Measurements from ENCODE around the gene TTBK2.

TTBK2 gene

DNA sequence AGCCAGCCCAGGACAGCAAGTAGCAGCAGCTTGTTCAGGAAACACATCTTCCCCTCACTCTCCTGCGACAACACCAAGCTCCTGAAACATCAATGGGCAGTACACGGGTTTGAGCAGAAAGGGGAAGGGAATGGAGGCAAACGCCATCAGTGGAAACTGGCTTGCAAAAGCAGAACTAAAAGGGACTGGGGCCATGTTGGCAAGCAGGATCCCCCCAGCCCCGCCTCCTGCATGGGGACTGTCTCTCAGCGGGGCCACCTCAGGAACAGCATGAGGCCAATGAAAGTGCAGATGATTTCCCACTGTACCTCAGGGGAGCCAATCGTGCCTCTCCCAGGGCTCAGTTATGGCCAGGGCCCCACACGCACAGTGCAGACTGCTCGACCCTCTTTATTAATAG is 190.4 kb downstream of the TTBK2 start:
- in situ Hi-C loops (cut with HindIII; ENCODE audit: low sequenced_read_pairs), result no loop called here

DNA sequence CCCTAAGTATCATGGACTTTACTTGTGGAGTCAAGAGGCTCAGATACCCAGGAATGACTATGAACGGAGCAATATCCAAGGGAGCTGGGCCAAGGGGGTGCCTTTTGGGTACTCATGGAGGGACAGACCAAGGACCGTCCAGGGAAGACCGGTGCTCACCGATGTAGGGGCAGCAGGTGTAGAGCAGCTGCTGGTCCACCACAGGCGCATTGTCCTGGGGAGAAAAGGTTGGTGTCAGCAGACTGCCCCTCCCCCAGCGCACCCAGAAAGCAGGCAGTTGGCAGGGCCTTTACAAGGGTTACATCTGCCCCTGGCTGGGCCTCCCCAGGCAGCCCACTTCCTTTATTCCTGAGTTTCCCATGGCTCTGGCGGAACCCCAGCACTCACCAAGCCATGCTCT is 191.2 kb downstream of the TTBK2 start:
- in situ Hi-C loops (cut with HindIII; ENCODE audit: low sequenced_read_pairs), result no loop called here

DNA sequence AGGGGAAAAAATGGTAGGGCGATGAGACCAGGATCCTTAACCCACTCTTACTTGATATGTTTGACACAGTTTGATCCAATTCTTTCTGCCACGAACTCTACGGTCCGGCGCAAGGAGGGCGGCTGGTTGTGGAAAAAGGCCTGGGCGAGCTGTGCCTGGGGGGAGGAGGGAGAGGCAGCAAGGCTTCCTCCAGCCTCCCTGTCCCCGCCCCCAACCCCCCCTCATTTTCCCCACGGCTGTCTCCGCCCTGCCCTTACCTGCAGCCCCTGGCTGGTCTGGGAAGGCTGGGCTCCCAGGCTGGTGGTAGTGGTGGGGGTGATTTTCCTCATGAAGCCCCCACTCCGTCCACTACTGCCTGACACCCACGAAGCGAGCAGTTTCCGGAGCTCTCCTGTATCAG is 191.6 kb downstream of the TTBK2 start:
- in situ Hi-C loops (cut with HindIII; ENCODE audit: low sequenced_read_pairs), result no loop called here

DNA sequence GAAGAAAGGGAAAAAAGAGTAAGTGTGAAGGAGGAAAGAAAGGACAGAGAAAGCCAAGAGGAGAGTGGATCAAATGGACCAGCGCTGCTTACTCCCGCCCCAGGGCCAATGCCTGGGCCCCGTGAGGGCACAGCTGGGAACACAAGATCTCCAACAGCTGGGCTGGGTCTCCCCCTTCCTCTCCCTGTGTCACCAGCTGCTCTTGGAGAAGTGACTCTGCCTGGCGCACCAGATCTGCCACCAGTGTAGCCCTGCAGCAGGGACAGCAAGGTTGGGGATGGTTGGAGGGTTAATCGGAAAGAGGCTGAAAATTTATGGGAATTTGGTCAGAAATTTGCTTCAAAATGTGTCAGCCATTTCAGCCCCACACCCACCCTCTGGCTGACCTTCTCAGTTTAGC is 192.0 kb downstream of the TTBK2 start:
- in situ Hi-C loops (cut with HindIII; ENCODE audit: low sequenced_read_pairs), result no loop called here

DNA sequence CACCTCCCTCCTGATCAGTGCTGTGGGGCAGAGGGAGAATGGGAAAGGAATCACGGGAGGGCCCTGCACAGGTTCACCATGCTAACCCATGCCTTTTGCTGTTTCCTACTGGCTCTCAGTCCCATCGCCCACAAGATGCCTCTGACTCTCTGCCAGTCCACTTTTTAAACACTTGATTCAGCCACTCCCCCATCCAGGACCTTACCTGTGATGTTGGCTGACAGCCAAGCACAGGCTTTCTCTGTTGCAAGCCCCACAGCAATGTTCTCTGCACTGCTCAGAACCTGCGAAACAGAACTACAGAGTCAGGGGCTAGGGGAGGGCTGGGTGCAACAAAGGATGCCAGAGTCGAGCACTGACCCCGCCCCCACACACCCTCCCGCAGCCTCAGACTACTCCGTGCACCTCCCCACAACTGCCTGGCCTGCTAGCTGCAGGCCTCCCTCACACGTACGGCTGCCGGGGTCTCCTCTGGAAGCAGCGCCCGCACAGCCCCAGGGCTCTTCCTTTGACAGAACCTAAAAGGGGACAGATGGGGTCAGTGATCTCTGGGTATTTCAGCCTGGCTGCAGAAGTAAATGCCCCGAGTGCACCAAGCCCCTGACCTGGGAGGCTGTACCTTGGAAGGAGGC is 192.7 kb downstream of the TTBK2 start:
- in situ Hi-C loops (cut with HindIII; ENCODE audit: low sequenced_read_pairs), result no loop called here

DNA sequence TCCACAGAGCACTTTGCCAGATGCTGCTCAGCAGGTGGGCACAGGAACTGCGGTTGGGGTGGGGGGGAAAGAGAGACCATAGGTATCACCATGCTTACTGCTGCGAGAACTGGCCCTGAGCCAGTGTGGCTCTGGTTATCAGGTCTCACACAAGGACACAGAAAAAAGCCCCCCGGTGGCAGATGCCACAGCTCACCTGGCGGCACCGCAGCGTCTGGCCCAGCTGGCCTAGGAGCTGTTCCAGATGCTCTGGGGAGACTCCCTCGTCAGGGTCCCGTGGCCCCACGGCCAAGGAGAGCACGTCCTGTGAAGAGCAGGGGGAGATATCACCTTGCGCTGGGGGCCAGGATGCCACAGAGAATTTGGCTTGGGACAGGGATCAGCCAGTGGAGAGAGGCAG is 194.5 kb downstream of the TTBK2 start:
- in situ Hi-C loops (cut with HindIII; ENCODE audit: low sequenced_read_pairs), result no loop called here

DNA sequence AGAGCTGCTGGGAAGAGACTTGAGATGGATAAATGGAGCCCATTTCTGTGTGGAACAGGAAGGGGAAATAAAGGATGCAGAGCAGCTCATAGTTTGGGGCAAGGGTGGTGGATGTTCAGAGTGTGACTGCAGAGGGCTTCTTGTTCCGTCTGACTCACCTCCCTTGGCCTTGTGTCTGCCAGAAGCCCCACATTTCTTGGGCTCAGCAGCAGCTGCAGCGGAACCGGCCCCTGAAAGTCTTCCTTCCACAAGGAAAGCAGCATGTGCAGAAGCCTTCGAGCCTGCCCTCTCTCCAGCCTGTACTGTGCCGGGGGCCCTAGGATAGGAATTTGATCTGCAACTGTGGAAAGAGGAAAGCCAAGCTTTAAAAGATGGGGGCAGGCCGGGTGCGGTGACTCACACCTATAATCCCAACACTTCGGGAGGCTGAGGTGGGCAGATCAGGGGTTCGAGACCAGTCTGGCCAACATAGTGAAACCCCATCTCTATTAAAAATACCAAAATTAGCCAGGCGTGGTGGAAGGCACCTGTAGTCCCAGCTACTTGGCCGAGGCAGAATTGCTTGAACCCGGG is 195.2 kb downstream of the TTBK2 start:
- in situ Hi-C loops (cut with HindIII; ENCODE audit: low sequenced_read_pairs), result no loop called here

DNA sequence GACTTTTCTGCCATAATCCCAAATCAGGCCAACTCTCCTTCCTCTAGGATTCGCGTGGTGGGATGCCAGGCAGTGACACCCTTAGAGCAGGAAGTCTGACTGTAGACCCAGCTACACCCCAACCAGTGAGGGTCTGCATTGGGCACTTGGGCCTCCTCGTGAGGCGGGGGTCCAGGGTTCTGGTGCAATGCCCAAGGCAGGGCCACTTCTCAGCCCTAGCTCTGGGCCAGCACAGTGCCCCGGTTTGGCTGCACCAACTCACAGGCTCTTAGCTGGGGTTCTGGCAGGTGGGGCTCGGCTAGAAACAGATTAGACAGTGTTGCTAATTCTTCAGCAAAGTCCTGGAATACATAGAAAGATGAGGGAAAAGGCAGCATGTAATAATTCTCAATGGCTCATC is 196.3 kb downstream of the TTBK2 start:
- in situ Hi-C loops (cut with HindIII; ENCODE audit: low sequenced_read_pairs), result no loop called here

DNA sequence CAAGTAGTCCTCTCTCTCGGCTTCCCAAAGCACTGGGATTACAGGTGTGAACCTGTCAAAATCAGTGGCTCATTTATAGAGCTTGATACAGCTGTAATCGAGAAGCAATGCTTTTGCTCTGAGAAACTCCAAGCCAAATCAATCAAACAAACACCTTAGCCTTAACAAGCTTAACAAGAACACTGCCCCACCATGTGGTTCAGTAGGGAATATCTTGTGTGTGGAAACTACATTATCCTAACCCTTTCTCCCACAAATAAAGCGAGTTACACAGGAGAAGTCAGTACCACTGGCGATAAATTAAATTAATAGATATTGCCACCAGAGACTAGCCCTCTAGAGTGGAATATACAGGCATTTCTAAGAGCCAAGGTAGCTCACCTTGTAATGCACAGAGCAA is 197.5 kb downstream of the TTBK2 start:
- in situ Hi-C loops (cut with HindIII; ENCODE audit: low sequenced_read_pairs), result no loop called here

DNA sequence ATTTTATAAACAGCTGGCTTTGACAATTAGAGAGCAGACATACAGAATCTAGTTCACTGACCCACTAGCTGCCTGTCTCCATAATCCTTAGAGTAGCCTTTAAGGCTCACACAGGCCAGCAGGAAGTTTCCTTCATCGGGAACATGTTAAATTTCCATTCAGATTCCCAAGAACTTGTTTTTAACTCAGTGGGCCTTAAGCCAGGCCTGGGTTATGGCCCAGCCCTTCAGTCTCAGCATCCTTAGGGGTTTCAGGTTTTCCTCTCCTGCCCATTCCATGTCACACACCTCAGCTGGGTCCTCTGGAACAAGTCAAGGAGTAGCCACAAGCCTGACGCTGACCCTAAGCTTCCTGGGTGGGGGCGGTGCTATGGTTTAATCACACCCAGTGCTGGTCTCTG is 198.7 kb downstream of the TTBK2 start:
- in situ Hi-C loops (cut with HindIII; ENCODE audit: low sequenced_read_pairs), result no loop called here

DNA sequence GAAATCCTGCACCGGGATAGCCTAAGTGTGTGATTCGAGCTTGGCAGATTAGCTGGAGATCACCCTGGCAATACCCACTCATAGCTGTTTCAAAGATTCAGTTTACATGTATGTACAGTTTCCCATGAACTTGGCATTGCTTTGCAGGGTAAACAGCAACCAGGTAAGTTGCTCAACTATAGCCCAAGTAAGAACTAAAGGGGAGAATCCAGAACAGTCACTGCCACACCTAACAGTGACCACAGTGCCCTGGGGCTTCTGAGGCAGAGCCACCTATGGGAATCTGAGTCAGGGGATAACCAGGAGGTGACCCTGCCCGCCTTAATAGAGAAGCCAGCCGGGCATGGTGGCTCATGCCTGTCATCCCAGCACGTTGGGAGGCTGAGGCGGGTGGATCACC is 199.6 kb downstream of the TTBK2 start:
- in situ Hi-C loops (cut with HindIII; ENCODE audit: low sequenced_read_pairs), result no loop called here

DNA sequence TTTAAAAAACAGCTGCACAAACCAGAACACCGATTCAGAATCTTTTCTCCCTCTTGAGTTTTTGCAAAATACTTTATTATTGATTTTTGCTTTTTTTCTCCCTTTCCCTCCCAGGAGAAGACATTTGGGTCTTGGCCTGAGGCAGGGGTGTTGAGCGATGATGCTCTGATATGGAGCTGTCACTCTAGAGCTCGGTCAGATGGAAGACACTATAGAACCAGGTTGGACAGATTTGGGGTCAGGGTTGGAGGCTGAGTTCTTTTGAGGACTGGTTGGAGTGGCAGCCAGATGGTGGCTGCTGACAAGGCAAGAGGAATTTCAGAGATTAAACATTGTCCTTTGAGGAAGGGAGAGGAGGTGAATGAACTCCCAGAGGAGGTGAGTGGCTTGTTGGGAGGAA is 200.5 kb downstream of the TTBK2 start:
- in situ Hi-C loops (cut with HindIII; ENCODE audit: low sequenced_read_pairs), result no loop called here

DNA sequence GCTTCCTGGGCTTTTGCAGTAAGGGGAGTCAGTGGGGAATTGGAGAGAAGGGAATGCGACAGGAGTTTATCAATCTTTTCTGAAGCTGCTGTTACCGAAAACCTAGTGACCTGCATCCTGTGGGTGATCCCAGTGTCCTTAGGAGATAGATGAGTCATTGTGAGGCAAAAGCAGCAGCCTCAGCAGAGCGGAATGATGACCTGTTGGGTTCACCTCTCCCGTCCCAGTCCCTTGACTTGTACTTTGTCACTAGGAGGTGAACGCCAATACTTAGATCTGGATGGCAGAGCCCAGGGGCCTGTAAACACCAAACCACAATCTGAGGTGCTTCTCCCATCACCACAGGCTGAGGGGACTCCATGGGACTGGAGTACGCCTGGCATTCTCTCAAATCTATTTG is 201.5 kb downstream of the TTBK2 start:
- in situ Hi-C loops (cut with HindIII; ENCODE audit: low sequenced_read_pairs), result loop anchor here (10.0 kb wide), 1 partner anchor 486 kb away; no protein-coding TSS in a partner anchor

DNA sequence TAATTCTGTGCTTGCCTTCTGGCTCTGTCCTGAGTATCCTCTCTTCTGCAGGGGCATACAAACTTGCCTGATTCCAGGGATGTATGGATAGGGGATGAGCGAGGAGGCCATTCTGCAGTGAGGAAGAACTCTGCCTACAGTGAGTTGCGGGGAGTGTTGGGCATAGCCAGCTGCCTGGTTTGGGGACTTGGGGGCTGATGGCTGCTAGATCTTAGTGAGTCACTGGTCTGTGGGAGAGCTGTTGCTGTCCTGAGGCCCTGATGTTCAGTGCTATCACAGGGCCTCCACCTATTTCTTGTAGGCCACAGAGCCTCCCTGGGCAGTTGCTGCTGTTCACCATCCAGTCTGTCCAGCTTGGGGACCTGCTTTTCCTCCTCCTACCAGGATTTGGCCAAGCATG is 204.0 kb downstream of the TTBK2 start:
- in situ Hi-C loops (cut with HindIII; ENCODE audit: low sequenced_read_pairs), result loop anchor here (10.0 kb wide), 1 partner anchor 488 kb away; no protein-coding TSS in a partner anchor

DNA sequence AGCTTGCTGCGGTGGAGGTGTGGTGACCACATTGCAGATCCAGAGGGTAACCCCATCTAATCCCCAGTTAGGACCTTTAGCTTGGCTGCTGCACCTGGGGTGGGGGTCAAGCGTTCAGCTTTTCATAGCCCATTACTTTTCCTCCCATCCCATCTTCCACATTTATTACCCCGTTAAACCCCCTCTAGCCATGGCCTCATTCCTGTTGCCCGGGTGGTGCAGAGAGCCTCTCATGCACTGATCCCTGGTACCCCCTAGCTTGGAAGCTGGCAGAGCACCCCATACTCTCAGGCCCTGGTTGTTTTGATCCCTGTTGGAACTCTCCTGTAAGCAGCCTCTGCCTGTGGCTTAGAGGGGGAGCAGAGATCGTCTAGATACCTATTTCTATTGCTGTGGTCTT is 204.5 kb downstream of the TTBK2 start:
- in situ Hi-C loops (cut with HindIII; ENCODE audit: low sequenced_read_pairs), result loop anchor here (10.0 kb wide), 1 partner anchor 489 kb away; no protein-coding TSS in a partner anchor

DNA sequence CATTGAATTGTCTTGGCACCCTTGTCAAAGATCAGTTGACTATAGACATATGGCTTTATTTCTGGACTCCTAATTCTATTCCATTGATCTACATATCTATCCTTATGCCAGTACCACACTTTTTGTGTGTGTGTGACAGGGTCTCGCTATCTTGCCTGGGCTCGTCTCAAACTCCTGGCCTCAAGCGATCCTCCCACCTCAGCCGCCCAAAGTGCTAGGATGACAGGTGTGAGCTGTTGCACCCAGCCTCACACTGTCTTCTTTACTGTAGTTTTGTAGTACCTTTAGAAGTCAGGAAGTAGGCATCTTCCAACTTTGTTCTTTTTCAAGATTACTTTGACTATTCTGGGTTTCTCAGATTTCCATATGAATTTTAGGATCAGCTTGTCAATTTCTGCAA is 208.0 kb downstream of the TTBK2 start:
- in situ Hi-C loops (cut with HindIII; ENCODE audit: low sequenced_read_pairs), result loop anchor here (10.0 kb wide), 1 partner anchor 492 kb away; no protein-coding TSS in a partner anchor

DNA sequence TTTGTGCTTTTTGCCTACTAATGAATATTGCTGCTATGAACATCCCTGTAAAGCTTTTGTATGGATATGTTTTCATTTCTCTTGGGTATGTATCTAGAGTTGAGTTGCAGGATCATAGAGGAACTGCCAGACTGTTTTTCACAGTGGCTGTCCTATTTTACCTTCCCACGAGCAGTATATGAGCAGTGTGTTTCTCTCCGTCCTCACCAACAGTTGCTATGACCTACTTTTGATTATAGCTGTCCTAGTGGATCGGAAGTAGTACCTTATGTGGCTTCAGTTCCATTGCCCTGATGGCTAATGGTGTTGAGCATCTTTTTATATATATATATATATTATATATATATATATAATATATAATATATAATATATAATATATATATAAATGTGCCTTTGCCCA is 208.8 kb downstream of the TTBK2 start:
- in situ Hi-C loops (cut with HindIII; ENCODE audit: low sequenced_read_pairs), result loop anchor here (10.0 kb wide), 1 partner anchor 493 kb away; no protein-coding TSS in a partner anchor

DNA sequence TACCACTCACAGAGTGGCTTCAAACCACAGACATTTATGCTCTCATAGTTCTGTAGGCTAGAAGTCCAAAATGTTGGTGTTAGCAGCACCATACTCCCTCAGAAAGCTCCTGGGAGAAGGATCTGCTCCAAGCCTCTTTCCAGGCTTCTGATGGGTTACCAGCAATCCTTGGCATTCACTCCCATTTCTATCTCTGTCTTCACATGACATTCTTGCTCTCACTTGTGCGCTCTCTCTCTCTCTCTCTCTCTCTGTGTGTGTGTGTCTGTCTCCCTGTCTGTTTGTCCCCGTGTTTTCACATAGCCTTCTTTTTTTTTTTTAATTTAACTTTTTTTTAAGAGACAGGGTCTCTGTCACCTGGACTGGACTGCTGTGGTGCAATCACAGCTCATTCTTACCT is 209.9 kb downstream of the TTBK2 start:
- in situ Hi-C loops (cut with HindIII; ENCODE audit: low sequenced_read_pairs), result loop anchor here (10.0 kb wide), 1 partner anchor 494 kb away; no protein-coding TSS in a partner anchor

DNA sequence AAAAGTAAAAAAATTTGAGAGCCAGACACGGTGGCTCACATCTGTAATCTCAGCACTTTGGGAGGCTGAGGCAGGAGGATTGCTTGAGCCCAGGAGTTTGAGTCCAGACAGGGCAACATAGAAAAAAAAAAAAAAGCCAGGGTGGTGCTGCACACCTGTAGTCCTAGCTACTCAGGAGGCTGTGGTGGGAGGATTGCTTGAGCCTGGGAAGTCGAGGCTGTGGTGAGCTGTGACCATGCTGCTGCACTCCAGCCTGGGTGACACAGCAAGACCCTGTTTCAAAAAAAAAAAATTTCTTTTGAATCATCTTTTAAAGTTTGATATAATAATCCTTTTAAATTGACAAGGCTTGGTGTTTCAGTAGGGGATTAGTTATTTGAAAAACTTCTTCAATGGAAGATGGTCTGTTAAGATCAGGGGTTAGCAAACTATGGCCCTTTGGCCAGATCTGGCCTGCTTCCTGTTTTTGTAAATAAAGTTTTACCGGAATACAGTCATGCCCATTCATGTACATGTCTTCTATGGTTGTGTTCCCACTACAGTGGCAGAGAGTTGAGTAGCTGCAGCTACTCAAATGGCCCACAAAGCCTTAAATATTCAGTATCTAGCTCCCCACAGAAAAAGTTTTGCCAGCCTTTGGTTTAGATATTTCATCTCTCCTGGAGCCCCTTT is 212.6 kb downstream of the TTBK2 start:
- in situ Hi-C loops (cut with HindIII; ENCODE audit: low sequenced_read_pairs), result no loop called here

DNA sequence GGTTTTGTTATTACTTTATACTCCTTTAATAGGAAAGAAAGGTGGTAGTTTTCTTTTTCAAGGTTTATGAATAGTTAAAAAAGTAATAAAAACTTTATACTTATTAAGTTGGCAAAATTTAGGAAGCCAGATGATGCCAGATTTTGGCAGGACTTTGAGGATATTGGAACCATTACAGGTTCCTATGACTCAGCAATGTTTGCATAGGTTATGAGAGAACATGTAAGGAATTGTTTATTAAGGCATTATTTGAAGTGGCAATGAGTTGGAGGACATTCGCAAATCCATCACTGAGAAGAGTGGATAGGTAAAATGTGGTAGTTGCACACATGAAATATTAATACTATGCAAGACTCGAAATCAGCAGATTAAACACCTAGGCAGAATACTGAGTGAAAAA is 213.5 kb downstream of the TTBK2 start:
- in situ Hi-C loops (cut with HindIII; ENCODE audit: low sequenced_read_pairs), result no loop called here

DNA sequence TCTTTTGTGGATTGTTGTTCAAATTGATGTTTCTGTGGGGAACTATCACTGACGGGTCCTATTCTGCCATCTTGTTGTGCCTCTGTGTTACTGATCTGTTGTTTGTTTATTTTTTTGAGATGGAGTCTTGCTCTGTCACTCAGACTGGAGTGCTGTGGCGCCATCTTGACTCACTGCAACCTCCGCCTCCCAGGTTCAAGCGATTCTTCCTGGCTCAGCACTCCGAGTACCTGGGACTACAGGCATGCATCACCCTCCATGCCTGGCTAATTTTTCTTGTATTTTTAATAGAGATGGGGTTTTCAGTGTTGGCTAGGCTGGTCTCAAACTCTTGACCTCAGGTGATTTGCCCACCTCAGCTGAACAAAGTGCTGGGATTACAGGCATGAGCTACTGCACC is 215.2 kb downstream of the TTBK2 start:
- in situ Hi-C loops (cut with HindIII; ENCODE audit: low sequenced_read_pairs), result no loop called here

DNA sequence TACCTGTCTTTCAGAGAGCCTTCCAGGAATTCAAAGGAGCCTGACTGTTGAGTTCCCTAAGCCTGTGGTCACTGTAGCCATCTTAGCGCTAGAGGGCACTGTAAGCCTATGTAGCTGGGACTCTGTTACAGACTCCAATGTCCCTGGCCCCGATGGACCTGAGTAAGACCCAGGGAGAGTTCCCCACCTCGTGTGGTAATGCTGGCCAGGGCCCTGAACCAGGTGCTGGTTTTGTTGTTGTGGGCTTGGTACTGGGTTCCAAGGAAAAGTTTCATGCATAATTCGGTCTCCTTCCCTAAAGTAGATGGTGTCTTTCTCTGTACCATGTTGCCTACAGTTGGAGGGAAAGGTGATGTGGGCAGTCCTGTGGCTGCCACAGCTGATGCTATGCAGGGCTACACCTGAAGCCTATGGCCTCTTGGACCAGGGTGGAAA is 216.1 kb downstream of the TTBK2 start:
- in situ Hi-C loops (cut with HindIII; ENCODE audit: low sequenced_read_pairs), result no loop called here

Measured in DLD1 (cell line).